DOHH2 (cell line): ENCODE measurements around the gene OR13C5.

Experiments
- H3F3A ChIP-seq: fragments of 200-600 bp; sonication (generic), shearing (Covaris generic); 2 replicates; pipeline ENCODE4 v1.6.0; 2016; ENCODE audit warnings: antibody characterized with exemption, mild to moderate bottlenecking; ENCODE audit not compliant: control insufficient read depth, insufficient read depth
- H3K27ac ChIP-seq: fragments of 200-600 bp; sonication (generic); 2 replicates; pipeline ENCODE4 v1.5.1; 2014; ENCODE audit warnings: low read depth, mild to moderate bottlenecking, low read length, moderate library complexity
- H3K27me3 ChIP-seq: fragments of 200-600 bp; sonication (generic); 2 replicates; pipeline ENCODE4 v1.6.1; 2014; ENCODE audit warnings: mild to moderate bottlenecking, low read length, mixed read lengths; ENCODE audit not compliant: control insufficient read depth
- H3K36me3 ChIP-seq: fragments of 200-600 bp; sonication (generic); 2 replicates; pipeline ENCODE4 v1.6.1; 2014; ENCODE audit warnings: mild to moderate bottlenecking, low read length, moderate library complexity, mixed read lengths; ENCODE audit not compliant: control insufficient read depth
- H3K4me1 ChIP-seq: fragments of 200-600 bp; sonication (generic); 2 replicates; pipeline ENCODE4 v1.6.1; 2014; ENCODE audit warnings: mild to moderate bottlenecking, low read length, mixed read lengths; ENCODE audit not compliant: control insufficient read depth
- H3K4me2 ChIP-seq: fragments of 200-600 bp; sonication (generic); 2 replicates; pipeline ENCODE4 v1.6.0; 2014; ENCODE audit warnings: mild to moderate bottlenecking, low read length, moderate library complexity
- H3K4me3 ChIP-seq: fragments of 200-600 bp; sonication (generic); 2 replicates; pipeline ENCODE4 v1.5.1; 2014; ENCODE audit warnings: mild to moderate bottlenecking, low read length, mixed read lengths
- H3K79me2 ChIP-seq: fragments of 200-600 bp; sonication (generic); 2 replicates; pipeline ENCODE4 v1.6.1; 2014; ENCODE audit warnings: mild to moderate bottlenecking, low read length, mixed read lengths; ENCODE audit not compliant: control insufficient read depth
- H3K9me2 ChIP-seq: fragments of 200-600 bp; sonication (generic); replicated peaks from 2 replicates; pipeline ENCODE4 v1.6.1; 2014; ENCODE audit warnings: mild to moderate bottlenecking, low read length, mixed read lengths; ENCODE audit not compliant: control insufficient read depth
- H3K9me3 ChIP-seq: fragments of 200-600 bp; sonication (generic); 2 replicates; pipeline ENCODE4 v1.6.1; 2014; ENCODE audit warnings: antibody characterized with exemption, low read length, mixed read lengths; ENCODE audit not compliant: control insufficient read depth, insufficient read depth
- H4K20me1 ChIP-seq: fragments of 200-600 bp; sonication (generic); 2 replicates; pipeline ENCODE4 v1.6.0; 2014; ENCODE audit warnings: low read depth, mild to moderate bottlenecking, antibody characterized with exemption, low read length, moderate library complexity; ENCODE audit not compliant: control insufficient read depth, insufficient read depth
- CTCF ChIP-seq: fragments of 200-600 bp; sonication (generic); IDR thresholded peaks from one replicate; pipeline ENCODE4 v1.5.1; 2014; ENCODE audit warnings: antibody characterized with exemption, mild to moderate bottlenecking, low read depth, low read length; ENCODE audit not compliant: poor library complexity, severe bottlenecking
- EZH2phosphoT487 ChIP-seq: fragments of 200-600 bp; sonication (generic); IDR thresholded peaks from 2 replicates; pipeline ENCODE4 v1.6.1; 2017; ENCODE audit warnings: borderline replicate concordance, mild to moderate bottlenecking, antibody characterized with exemption, low read length, moderate library complexity, mixed read lengths

OR13C5 gene

GRCh38 chr9:104589626-104590025 lies 9.6 kb downstream of the OR13C5 start:
- no peak overlapping the region for H3K27ac ChIP-seq
- no peak overlapping the region for H3K4me2 ChIP-seq
- H3K79me2 ChIP-seq: no peaks in the 10 kb centered on the region
- no peaks in the 10 kb centered on the region for H3K27me3 ChIP-seq
- no peaks in the 10 kb centered on the region for H3F3A ChIP-seq
- H3K9me3 ChIP-seq: no peaks in the 10 kb centered on the region
- H3K36me3 ChIP-seq: no peaks in the 10 kb centered on the region
- no peaks in the 10 kb centered on the region for H3K4me1 ChIP-seq
- H4K20me1 ChIP-seq: no peaks in the 10 kb centered on the region
- H3K9me2 ChIP-seq: no peaks in the 10 kb centered on the region
- H3K4me3 ChIP-seq: no peak overlapping the region
- TF ChIP-seq CTCF: no peak
- no peak for TF ChIP-seq EZH2phosphoT487

- no peak overlapping the region for H3K4me2 ChIP-seq
- H3K9me3 ChIP-seq: no peaks in the 10 kb centered on the region
- no peak overlapping the region for H3K27ac ChIP-seq
- no peaks in the 10 kb centered on the region for H3K27me3 ChIP-seq
- H3K9me2 ChIP-seq: no peaks in the 10 kb centered on the region
- TF ChIP-seq EZH2phosphoT487 (no peak), CTCF (no peak)
- H3K36me3 ChIP-seq: no peaks in the 10 kb centered on the region
- no peak overlapping the region for H3K4me3 ChIP-seq
- no peaks in the 10 kb centered on the region for H3K79me2 ChIP-seq
- H3K4me1 ChIP-seq: no peaks in the 10 kb centered on the region
- no peaks in the 10 kb centered on the region for H3F3A ChIP-seq
- H4K20me1 ChIP-seq: no peaks in the 10 kb centered on the region
Measured at GRCh38 chr9:104586496-104587180, 12.6 kb downstream of the OR13C5 start.

GRCh38 chr9:104580562-104580961 lies 18.7 kb downstream of the OR13C5 start:
- no peak for TF ChIP-seq CTCF
- TF ChIP-seq EZH2phosphoT487: no peak

More at GRCh38 chr9:104580562-104580961, 18.7 kb downstream of the OR13C5 start:
- Histone ChIP-seq H3K9me2 (no peaks in the 10 kb centered on the region), H3K4me2 (no peak overlapping the region), H3K27ac (no peak overlapping the region), H3K4me3 (no peak overlapping the region), H3F3A (no peaks in the 10 kb centered on the region), H3K79me2 (no peaks in the 10 kb centered on the region), H3K9me3 (no peaks in the 10 kb centered on the region), H4K20me1 (no peaks in the 10 kb centered on the region), H3K27me3 (no peaks in the 10 kb centered on the region), H3K36me3 (no peaks in the 10 kb centered on the region), H3K4me1 (no peaks in the 10 kb centered on the region)
